ENCODE results near the gene LHX1. TPM values are rescaled to one million over a fixed set of nuclear protein-coding genes. Genes with fewer than 3 reads are reported as not detected.
A peak's percentile ranks its signal among the peaks of the same experiment; 100 is the strongest.

The LHX1 gene
- total RNA-seq, 1 experiment from 2014 or later, result 0.35 TPM

DNA sequence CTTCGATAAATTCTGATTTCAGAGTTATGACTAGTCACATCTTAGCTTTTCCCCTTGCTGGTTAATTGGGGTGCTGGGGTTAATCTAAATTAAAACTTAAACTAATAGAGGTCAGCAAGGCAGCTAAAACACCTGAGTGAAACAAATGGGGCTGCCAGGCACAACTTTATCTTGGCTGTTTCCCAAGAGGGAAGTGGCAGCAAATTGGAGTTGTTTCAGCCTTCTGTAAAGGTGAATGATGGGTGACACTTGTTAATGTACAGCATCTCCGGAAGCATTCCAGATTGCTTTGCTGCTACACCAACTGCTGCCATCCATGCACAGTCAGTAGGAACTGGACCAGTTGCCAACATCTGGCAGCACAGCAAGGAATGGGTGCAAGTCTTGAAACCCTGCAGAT is 55.4 kb downstream of the LHX1 start:
- peaks cover 8% of the 10 kb centered on the region for H3K27me3 Mint-ChIP-seq (ENCODE audit: unreplicated experiment)
- no peak overlapping the region for H3K27ac Mint-ChIP-seq (ENCODE audit: unreplicated experiment)
- H3K36me3 Mint-ChIP-seq (ENCODE audit: insufficient read depth, unreplicated experiment), result peaks cover 50% of the 10 kb centered on the region
- no TSS peak for BruUV-seq (replicated peaks)
- DNase-seq, result peak; percentile 43
- intact Hi-C loops (cut with micrococcal nuclease; ENCODE audit: unreplicated experiment), result no loop called here
- peaks cover 25% of the 10 kb centered on the region for H3K4me1 Mint-ChIP-seq (ENCODE audit: low read depth, unreplicated experiment)
- TF ChIP-seq, protein P1, sequence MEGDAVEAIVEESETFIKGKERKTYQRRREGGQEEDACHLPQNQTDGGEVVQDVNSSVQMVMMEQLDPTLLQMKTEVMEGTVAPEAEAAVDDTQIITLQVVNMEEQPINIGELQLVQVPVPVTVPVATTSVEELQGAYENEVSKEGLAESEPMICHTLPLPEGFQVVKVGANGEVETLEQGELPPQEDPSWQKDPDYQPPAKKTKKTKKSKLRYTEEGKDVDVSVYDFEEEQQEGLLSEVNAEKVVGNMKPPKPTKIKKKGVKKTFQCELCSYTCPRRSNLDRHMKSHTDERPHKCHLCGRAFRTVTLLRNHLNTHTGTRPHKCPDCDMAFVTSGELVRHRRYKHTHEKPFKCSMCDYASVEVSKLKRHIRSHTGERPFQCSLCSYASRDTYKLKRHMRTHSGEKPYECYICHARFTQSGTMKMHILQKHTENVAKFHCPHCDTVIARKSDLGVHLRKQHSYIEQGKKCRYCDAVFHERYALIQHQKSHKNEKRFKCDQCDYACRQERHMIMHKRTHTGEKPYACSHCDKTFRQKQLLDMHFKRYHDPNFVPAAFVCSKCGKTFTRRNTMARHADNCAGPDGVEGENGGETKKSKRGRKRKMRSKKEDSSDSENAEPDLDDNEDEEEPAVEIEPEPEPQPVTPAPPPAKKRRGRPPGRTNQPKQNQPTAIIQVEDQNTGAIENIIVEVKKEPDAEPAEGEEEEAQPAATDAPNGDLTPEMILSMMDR (IDR thresholded peaks at IDR 0.05; ENCODE audit: unreplicated experiment), result no peak
- H3K4me3 Mint-ChIP-seq (ENCODE audit: low read depth, unreplicated experiment), result no peak overlapping the region
- CTCF ChIA-PET, result interaction anchor here (0.6 to 1.3 kb wide), 3 partner anchors 13 to 52 kb away, joined by 3 to 5 read pairs (median 4); no protein-coding TSS in a partner anchor
- H3K9me3 Mint-ChIP-seq (ENCODE audit: low read depth, unreplicated experiment), result peaks cover 1% of the 10 kb centered on the region

DNA sequence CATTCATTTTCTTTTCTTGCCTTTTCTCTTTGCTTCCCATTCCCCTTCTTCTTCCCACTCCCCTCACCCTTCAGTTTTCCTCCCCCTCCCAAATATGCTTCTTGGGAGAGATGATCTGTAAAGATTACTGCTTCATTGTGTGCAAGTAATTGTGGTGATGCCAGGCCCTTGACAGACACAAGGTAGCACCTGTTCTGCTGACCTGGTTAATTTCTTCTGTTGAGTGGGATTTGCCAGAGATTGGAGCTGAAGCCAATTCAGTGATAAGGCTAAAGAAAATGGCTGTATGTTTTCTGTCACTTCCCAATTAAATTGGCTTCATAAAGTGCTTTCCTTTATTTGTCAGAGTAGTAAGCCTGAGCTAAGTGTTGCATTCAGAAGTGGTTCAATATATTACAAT is 56.0 kb downstream of the LHX1 start:
- CTCF ChIA-PET, result interaction anchor here (0.6 to 1.5 kb wide), 4 partner anchors 14 to 286 kb away, joined by 3 to 5 read pairs (median 4); no protein-coding TSS in a partner anchor
- intact Hi-C loops (cut with micrococcal nuclease; ENCODE audit: unreplicated experiment), result no loop called here
- H3K36me3 Mint-ChIP-seq (ENCODE audit: insufficient read depth, unreplicated experiment), result peaks cover 51% of the 10 kb centered on the region

More for the DNA sequence above, 56.0 kb downstream of the LHX1 start:
- Mint-ChIP-seq H3K4me1 (ENCODE audit: low read depth, unreplicated experiment) (peaks cover 25% of the 10 kb centered on the region), H3K9me3 (ENCODE audit: low read depth, unreplicated experiment) (peaks cover 3% of the 10 kb centered on the region), H3K27ac (ENCODE audit: unreplicated experiment) (no peak overlapping the region), H3K27me3 (ENCODE audit: unreplicated experiment) (peaks cover 13% of the 10 kb centered on the region), H3K4me3 (ENCODE audit: low read depth, unreplicated experiment) (no peak overlapping the region)
- BruUV-seq (replicated peaks), result no TSS peak
- TF ChIP-seq, protein P1 (IDR thresholded peaks at IDR 0.05; ENCODE audit: unreplicated experiment), result no peak
- no peak for DNase-seq

Other genes with a start within 250 kb of the LHX1 start
- gene AATF, start 11.5 kb downstream of the LHX1 start, total RNA-seq (2022), result 186 and 209 TPM in 2 replicates

Data from Calu3 (cell line).